ENCODE results near the gene LPP.

GRCh38 chr3:188362405-188362831 lies 208.5 kb downstream of the LPP start:
- no peak for TF ChIP-seq POLR2A (IDR thresholded peaks at IDR 0.05; ENCODE audit: low read depth, low read length)
- no peak for TF ChIP-seq TAF1 (IDR thresholded peaks at IDR 0.05; ENCODE audit: borderline replicate concordance, low read depth, low read length)
